GM12878 (cell line): ENCODE measurements around the gene ZNF860.

Experiments used
- BMI1 ChIP-seq: fragments of 450-650 bp; IDR thresholded peaks from 2 replicates; pipeline ENCODE4 v1.6.1; 2016; ENCODE audit warnings: mild to moderate bottlenecking, moderate library complexity, borderline replicate concordance
- EED ChIP-seq: sonication (generic); IDR thresholded peaks from 2 replicates; pipeline ENCODE4 v1.6.1; 2016; ENCODE audit warnings: antibody characterized with exemption, low read depth
- NR2F1 ChIP-seq: fragments of 450-650 bp; conservative IDR thresholded peaks from 2 replicates; pipeline ENCODE4 v1.6.1; 2017; ENCODE audit warnings: mild to moderate bottlenecking
- NRF1 ChIP-seq: conservative IDR thresholded peaks from 2 replicates; pipeline ENCODE4 v1.6.1; 2011; ENCODE audit warnings: mild to moderate bottlenecking, low read depth, low read length, improper control_type of control experiment
- POLR2AphosphoS5 ChIP-seq: IDR thresholded peaks from 2 replicates; pipeline ENCODE4 v1.6.1; 2011; ENCODE audit warnings: mild to moderate bottlenecking, low read length, inconsistent platforms
- ZNF207 ChIP-seq: fragments of 450-650 bp; IDR thresholded peaks from 2 replicates; pipeline ENCODE4 v1.6.1; 2014; ENCODE audit warnings: antibody characterized with exemption, mild to moderate bottlenecking, borderline replicate concordance
- TF ChIP-seq, protein P1 (sequence below): IDR thresholded peaks from 2 replicates; pipeline ENCODE4 v1.6.1; 2012; ENCODE audit warnings: low read depth, low read length, improper control_type of control experiment

GRCh38 chr3:31953636-31954035, 27.9 kb upstream of the ZNF860 start:
- TF ChIP-seq NR2F1 (no peak), NRF1 (no peak), ZNF207 (no peak), BMI1 (no peak), POLR2AphosphoS5 (no peak), EED (no peak)
- TF ChIP-seq, protein P1, sequence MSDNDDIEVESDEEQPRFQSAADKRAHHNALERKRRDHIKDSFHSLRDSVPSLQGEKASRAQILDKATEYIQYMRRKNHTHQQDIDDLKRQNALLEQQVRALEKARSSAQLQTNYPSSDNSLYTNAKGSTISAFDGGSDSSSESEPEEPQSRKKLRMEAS: no peak
